Left lung (tissue), 10 donors: Measurements from ENCODE around the gene CPN2. TPM values are rescaled to one million over a fixed set of nuclear protein-coding genes. Genes with fewer than 3 reads are reported as not detected.

ENCODE experiments used
- ATAC-seq: fragments of 200-7000 bp; cut with Tn5 transposase; one replicate; pipeline ENCODE4 v1.9.1; 2020; ENCODE audit warnings: moderate library complexity
- DNase-seq, 4 donors: peaks; one replicate each; pipeline ENCODE4 v3.0.0-alpha.2; 2013 to 2020
- H3K27ac ChIP-seq, 2 donors: fragments of 200-600 bp; sonication (generic) in 1 of 2; one replicate each; pipeline versions ENCODE4 v1.5.0 to v1.8.0; 2020 to 2021
- H3K27me3 ChIP-seq, 2 donors: fragments of 200-600 bp; sonication (generic) in 1 of 2; one replicate each; pipeline versions ENCODE4 v1.5.0 to v1.8.0; 2020 to 2021
- H3K36me3 ChIP-seq, 2 donors: fragments of 200-600 bp; sonication (generic) in 1 of 2; one replicate each; pipeline versions ENCODE4 v1.5.0 to v1.8.0; 2020 to 2021
- H3K4me1 ChIP-seq, 2 donors: fragments of 200-600 bp; one replicate each; pipeline ENCODE4 v1.8.0; 2021
- H3K4me3 ChIP-seq, 2 donors: fragments of 200-600 bp; sonication (generic) in 1 of 2; one replicate each; pipeline versions ENCODE4 v1.5.0 to v1.8.0; 2020 to 2021; ENCODE audit warnings: mild to moderate bottlenecking in 1 of 2
- H3K9me3 ChIP-seq, 2 donors: fragments of 200-600 bp; sonication (generic) in 1 of 2; one replicate each; pipeline versions ENCODE4 v1.5.0 to v1.8.0; 2020 to 2021
- intact Hi-C, 2 donors: fragments of 100-400 bp; cut with DNase I; formaldehyde crosslinking; loops; one replicate each; pipeline versions ENCODE4 v1.11.2 to v1.14.2; 2022
- polyA plus RNA-seq, 6 donors: library from polyadenylated mRNA; unstranded; fragments of 120-200 nt; gene quantifications; one replicate each; pipeline ENCODE4 v1.2.1, GENCODE V29; 2013; ENCODE audit not compliant: insufficient read length in 6 of 6
- total RNA-seq, 2 donors: library from RNA; stranded (reverse); fragmentation: NEBNext Ultra II Directional; extraction: Animal tissue kit (Norgen Biotek cat#: 25700); gene quantifications; one replicate each; pipeline ENCODE4 v1.2.1, GENCODE V29; 2021
- TF ChIP-seq, protein P1 (sequence below), 2 donors: fragments of 200-600 bp; sonication (generic) in 1 of 2; IDR thresholded peaks; one replicate each; pipeline versions ENCODE4 v1.5.0 to v1.8.0; 2021; ENCODE audit warnings: antibody characterized with exemption in 2 of 2
- donor health status: DM: no; HTN: yes; CAD: no.
- donor health status: DM: no; HTN: no; CAD: no.

The CPN2 gene
- total and polyA plus RNA-seq, 8 donors: not detected

GRCh38 chr3:194333981-194334320 lies 17.2 kb downstream of the CPN2 start:
- Histone ChIP-seq H3K9me3 (no peaks in the 10 kb centered on the region), H3K4me1 (peaks cover 0 to 8% of the 10 kb centered on the region in 2 donors), H3K27me3 (peaks cover 6 to 39% of the 10 kb centered on the region in 2 donors), H3K36me3 (no peaks in the 10 kb centered on the region), H3K27ac (no peak overlapping the region), H3K4me3 (peak overlapping the region in 1 of 2 donors; percentile 36)
- ATAC-seq (no peak), DNase-seq (no peak)
- intact Hi-C loops: no loop called here
- TF ChIP-seq, protein P1, sequence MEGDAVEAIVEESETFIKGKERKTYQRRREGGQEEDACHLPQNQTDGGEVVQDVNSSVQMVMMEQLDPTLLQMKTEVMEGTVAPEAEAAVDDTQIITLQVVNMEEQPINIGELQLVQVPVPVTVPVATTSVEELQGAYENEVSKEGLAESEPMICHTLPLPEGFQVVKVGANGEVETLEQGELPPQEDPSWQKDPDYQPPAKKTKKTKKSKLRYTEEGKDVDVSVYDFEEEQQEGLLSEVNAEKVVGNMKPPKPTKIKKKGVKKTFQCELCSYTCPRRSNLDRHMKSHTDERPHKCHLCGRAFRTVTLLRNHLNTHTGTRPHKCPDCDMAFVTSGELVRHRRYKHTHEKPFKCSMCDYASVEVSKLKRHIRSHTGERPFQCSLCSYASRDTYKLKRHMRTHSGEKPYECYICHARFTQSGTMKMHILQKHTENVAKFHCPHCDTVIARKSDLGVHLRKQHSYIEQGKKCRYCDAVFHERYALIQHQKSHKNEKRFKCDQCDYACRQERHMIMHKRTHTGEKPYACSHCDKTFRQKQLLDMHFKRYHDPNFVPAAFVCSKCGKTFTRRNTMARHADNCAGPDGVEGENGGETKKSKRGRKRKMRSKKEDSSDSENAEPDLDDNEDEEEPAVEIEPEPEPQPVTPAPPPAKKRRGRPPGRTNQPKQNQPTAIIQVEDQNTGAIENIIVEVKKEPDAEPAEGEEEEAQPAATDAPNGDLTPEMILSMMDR (IDR thresholded peaks at IDR 0.05): no peak

- no peaks in the 10 kb centered on the region for H3K36me3 ChIP-seq
- TF ChIP-seq, protein P1 (IDR thresholded peaks at IDR 0.05): peak; percentile 99
- peaks cover 6 to 39% of the 10 kb centered on the region in 2 donors for H3K27me3 ChIP-seq
- peak overlapping the region; percentile 27 to 36 for H3K4me3 ChIP-seq
- DNase-seq: peak; percentile 85 to 98 (median 90)
- H3K4me1 ChIP-seq: peaks cover 0 to 8% of the 10 kb centered on the region in 2 donors
- H3K27ac ChIP-seq: no peak overlapping the region
- peak; percentile 98 for ATAC-seq
- intact Hi-C loops: no loop called here
- H3K9me3 ChIP-seq: no peaks in the 10 kb centered on the region
These were observed 17.7 kb downstream of the CPN2 start for GRCh38 chr3:194333212-194333980.

DNA sequence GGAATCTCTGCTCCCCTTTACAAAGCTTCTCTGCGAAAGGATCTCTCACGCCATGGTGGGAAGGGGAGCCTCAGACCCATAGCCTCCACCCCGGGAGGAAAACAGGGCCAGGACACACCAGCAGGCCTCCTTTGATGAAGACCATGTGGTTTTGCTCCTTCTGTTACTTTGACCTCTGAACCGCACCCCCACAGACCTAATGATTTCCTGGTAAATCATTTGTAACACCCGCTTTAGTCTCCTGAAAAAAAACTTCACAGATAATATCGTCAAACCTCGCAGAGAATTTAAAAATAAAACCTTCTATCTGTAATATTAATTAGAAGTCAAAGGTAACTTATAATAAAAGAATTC lies 18.3 kb downstream of the CPN2 start:
- H3K9me3 ChIP-seq: no peaks in the 10 kb centered on the region
- H3K27me3 ChIP-seq: peaks cover 6 to 39% of the 10 kb centered on the region in 2 donors
- TF ChIP-seq, protein P1 (IDR thresholded peaks at IDR 0.05): no peak
- no peak overlapping the region for H3K4me3 ChIP-seq
- DNase-seq (no peak), ATAC-seq (no peak)
- no peaks in the 10 kb centered on the region for H3K36me3 ChIP-seq
- no peak overlapping the region for H3K27ac ChIP-seq
- peaks cover 0 to 8% of the 10 kb centered on the region in 2 donors for H3K4me1 ChIP-seq
- intact Hi-C loops: no loop called here

- no peaks in the 10 kb centered on the region for H3K36me3 ChIP-seq
- H3K4me1 ChIP-seq: peaks cover 0 to 8% of the 10 kb centered on the region in 2 donors
- H3K9me3 ChIP-seq: no peaks in the 10 kb centered on the region
- peak; percentile 33 for ATAC-seq
- DNase-seq: peak in 1 of 4 donors; percentile 57
- no peak overlapping the region for H3K27ac ChIP-seq
- peaks cover 6 to 45% of the 10 kb centered on the region in 2 donors for H3K27me3 ChIP-seq
- intact Hi-C loops: no loop called here
- no peak overlapping the region for H3K4me3 ChIP-seq
- TF ChIP-seq, protein P1 (IDR thresholded peaks at IDR 0.05): no peak
These were observed 20.5 kb downstream of the CPN2 start for GRCh38 chr3:194330579-194330978.

GRCh38 chr3:194330160-194330559 lies 21.0 kb downstream of the CPN2 start:
- no peaks in the 10 kb centered on the region for H3K36me3 ChIP-seq
- no peak overlapping the region for H3K27ac ChIP-seq
- no peak for DNase-seq
- H3K9me3 ChIP-seq: no peaks in the 10 kb centered on the region
- intact Hi-C loops: no loop called here
- peaks cover 6 to 45% of the 10 kb centered on the region in 2 donors for H3K27me3 ChIP-seq
- TF ChIP-seq, protein P1 (IDR thresholded peaks at IDR 0.05): no peak
- ATAC-seq: no peak
- peaks cover 0 to 8% of the 10 kb centered on the region in 2 donors for H3K4me1 ChIP-seq
- no peak overlapping the region for H3K4me3 ChIP-seq
